B cell (primary cell): ENCODE data around the gene UBR1. TPM values are rescaled to one million over a fixed set of nuclear protein-coding genes. Genes with fewer than 3 reads are reported as not detected.

Source experiments
- ATAC-seq: fragments of 200-7000 bp; cut with Tn5 transposase; one replicate; pipeline ENCODE4 v1.10.0; 2021; ENCODE audit warnings: low read depth, mild to moderate bottlenecking, moderate number of reproducible peaks, moderate library complexity
- CTCF ChIA-PET: fragments of 350-600 bp; sonication (Branson Sonifier 250); formaldehyde crosslinking; loops from one replicate; lab custom pipeline; 2021; ENCODE audit warnings: antibody characterized with exemption, inconsistent platforms; lab: Charles Lee
- POLR2A ChIA-PET: fragments of 350-600 bp; sonication (Branson Sonifier 250); formaldehyde crosslinking; loops from one replicate; lab custom pipeline; 2021; ENCODE audit warnings: antibody characterized with exemption; lab: Charles Lee
- DNase-seq: peaks from one replicate; pipeline ENCODE4 v3.0.0; 2013
- H2AFZ ChIP-seq: 2 replicates; pipeline ENCODE4 v1.6.1; 2012; ENCODE audit warnings: mild to moderate bottlenecking, low read depth, low read length; ENCODE audit not compliant: insufficient read depth, poor library complexity, severe bottlenecking
- H3K27ac ChIP-seq, 2 donors: 1 replicate in 1 of 2; 2 replicates in 1 of 2; pipeline ENCODE4 v1.5.1; 2012 to 2013; ENCODE audit warnings: low read length in 2 of 2, mild to moderate bottlenecking in 2 of 2, moderate library complexity in 1 of 2
- H3K27me3 ChIP-seq, 4 experiments: fragments of 200-600 bp in 1 of 4; sonication (generic) in 1 of 4; replicated peaks in 1 of 4; 1 replicate in 2 of 4; 2 replicates in 2 of 4; pipeline versions ENCODE4 v1.6.1 to v1.7.0; 2013 to 2016; ENCODE audit warnings: low read length in 3 of 4, mild to moderate bottlenecking in 2 of 4, mixed read lengths in 1 of 4, moderate library complexity in 1 of 4; ENCODE audit not compliant: insufficient read depth in 4 of 4, control insufficient read depth in 3 of 4; ENCODE audit errors: control extremely low read depth in 1 of 4
- H3K36me3 ChIP-seq, 2 experiments: replicated peaks in 1 of 2; 1 replicate in 1 of 2; 2 replicates in 1 of 2; pipeline versions ENCODE4 v1.6.1 to v1.7.1; 2013; ENCODE audit warnings: low read length in 1 of 2; ENCODE audit not compliant: insufficient read depth in 2 of 2, control insufficient read depth in 1 of 2; ENCODE audit errors: control extremely low read depth in 1 of 2, extremely low read depth in 1 of 2
- H3K4me1 ChIP-seq, 2 donors: fragments of 200-600 bp in 1 of 2; sonication (generic) in 1 of 2; 1 replicate in 1 of 2; 2 replicates in 1 of 2; pipeline versions ENCODE4 v1.5.1 to v1.6.1; 2013 to 2017; ENCODE audit warnings: low read length in 2 of 2; ENCODE audit not compliant: control insufficient read depth in 2 of 2, insufficient read depth in 2 of 2
- H3K4me2 ChIP-seq: replicated peaks from 2 replicates; pipeline ENCODE3; 2012; ENCODE audit warnings: mild to moderate bottlenecking, low read depth, low read length; ENCODE audit not compliant: poor library complexity, severe bottlenecking
- H3K4me3 ChIP-seq, 5 experiments: fragments of 200-600 bp in 1 of 5; sonication (generic) in 1 of 5; 1 replicate in 3 of 5; 2 replicates in 2 of 5; pipeline versions ENCODE4 v1.5.1 to v1.7.0; 2011 to 2016; ENCODE audit warnings: low read length in 4 of 5, mild to moderate bottlenecking in 4 of 5, low read depth in 2 of 5, control low read depth in 1 of 5, moderate library complexity in 1 of 5; ENCODE audit not compliant: insufficient read depth in 1 of 5; ENCODE audit errors: control extremely low read depth in 1 of 5, extremely low read depth in 1 of 5
- H3K79me2 ChIP-seq: fragments of 200-600 bp; sonication (generic); one replicate; pipeline ENCODE4 v1.6.0; 2016; ENCODE audit warnings: low read length; ENCODE audit not compliant: control insufficient read depth, insufficient read depth
- H3K9ac ChIP-seq: fragments of 200-600 bp; sonication (generic); 2 replicates; pipeline ENCODE4 v1.6.1; 2017; ENCODE audit warnings: mild to moderate bottlenecking, low read length, moderate library complexity
- H3K9me3 ChIP-seq, 3 donors: one replicate each; pipeline versions ENCODE4 v1.6.1 to v1.7.1; 2013; ENCODE audit warnings: low read length in 2 of 3; ENCODE audit not compliant: control insufficient read depth in 2 of 3, insufficient read depth in 1 of 3; ENCODE audit errors: control extremely low read depth in 1 of 3
- H4K20me1 ChIP-seq: 2 replicates; pipeline ENCODE4 v1.6.0; 2012; ENCODE audit warnings: mild to moderate bottlenecking, low read length; ENCODE audit not compliant: insufficient read depth, control insufficient read depth, poor library complexity, severe bottlenecking
- H3K27ac Mint-ChIP-seq: one replicate; pipeline ENCODE4 v1.8.0; 2021; ENCODE audit warnings: mixed read lengths
- H3K27me3 Mint-ChIP-seq: one replicate; pipeline ENCODE4 v1.8.0; 2021; ENCODE audit warnings: mixed read lengths
- H3K4me1 Mint-ChIP-seq: one replicate; pipeline ENCODE4 v1.8.0; 2021; ENCODE audit warnings: mixed read lengths
- H3K4me3 Mint-ChIP-seq: one replicate; pipeline ENCODE4 v1.8.0; 2021; ENCODE audit warnings: mixed read lengths
- H3K9me3 Mint-ChIP-seq: one replicate; pipeline ENCODE4 v1.8.0; 2022; ENCODE audit warnings: mixed read lengths; ENCODE audit not compliant: insufficient read depth
- EZH2 ChIP-seq: IDR thresholded peaks from 2 replicates; pipeline ENCODE4 v1.6.1; 2012; ENCODE audit warnings: borderline replicate concordance, low read depth, mild to moderate bottlenecking, moderate library complexity, low read length; ENCODE audit not compliant: insufficient read depth, poor library complexity, severe bottlenecking
- WGBS: methylation state at CpG from one replicate; pipeline ENCODE4 v1.1.5; 2013; ENCODE audit warnings: missing lambda C conversion rate; ENCODE audit not compliant: insufficient coverage; 5-methylcytosine and 5-hydroxymethylcytosine counted together
- intact Hi-C: fragments of 100-400 bp; cut with micrococcal nuclease; formaldehyde crosslinking; loops from one replicate; pipeline ENCODE4 v1.10.0; 2022
- polyA plus RNA-seq: library from polyadenylated mRNA; depleted of rRNA; stranded (reverse); fragments of >200 nt; gene quantifications from 2 replicates; pipeline ENCODE4 v1.2.3, GENCODE V29; 2012
- total RNA-seq, 2 donors: library from RNA; stranded (reverse); fragments of 120-200 nt in 1 of 2; gene quantifications; 1 replicate in 1 of 2; 2 replicates in 1 of 2; pipeline versions ENCODE4 v1.2.3 to v1.2.4, GENCODE V29; 2013 to 2022
- TF ChIP-seq, protein P1 (sequence below): fragments of 200-600 bp; IDR thresholded peaks from one replicate; pipeline ENCODE4 v1.8.0; 2022; ENCODE audit warnings: antibody characterized with exemption, mild to moderate bottlenecking

The UBR1 gene
- total and polyA plus RNA-seq, 2 donors (not counting 1 experiment from before 2014, with no cell fraction given) = 9.7 to 66.7 TPM

DNA sequence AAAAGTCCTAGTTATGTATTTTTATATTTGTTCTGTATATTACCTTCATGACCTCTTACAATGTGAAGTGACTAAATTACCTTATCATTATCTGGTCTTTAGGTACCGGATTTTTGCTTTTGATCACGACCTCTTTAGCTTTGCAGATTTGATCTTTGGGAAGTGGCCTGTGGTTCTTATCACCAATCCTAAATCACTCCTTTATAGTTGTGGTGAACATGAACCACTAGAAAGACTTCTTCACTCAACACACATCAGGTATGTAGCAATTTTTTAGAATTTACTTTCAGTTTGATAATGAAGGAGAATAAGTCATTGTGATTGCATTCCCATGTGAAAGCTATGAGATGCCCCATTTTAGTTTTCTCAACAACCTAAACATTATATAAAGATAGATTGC is 45.9 kb upstream of the UBR1 start:
- intact Hi-C loops = no loop called here
- Histone ChIP-seq H3K27ac (no peak overlapping the region), H3K9ac (no peak overlapping the region), H3K4me1 (no peaks in the 10 kb centered on the region), H3K79me2 (peaks cover 7% of the 10 kb centered on the region), H2AFZ (no peak overlapping the region), H3K27me3 (no peaks in the 10 kb centered on the region), H3K36me3 (peaks cover 6 to 77% of the 10 kb centered on the region in 2 experiments), H3K4me3 (no peak overlapping the region), H3K9me3 (no peaks in the 10 kb centered on the region), H4K20me1 (no peaks in the 10 kb centered on the region), H3K4me2 (no peak overlapping the region)
- WGBS = no CpG with 5 or more reads among the region's 2 CpGs
- ChIA-PET POLR2A (no interaction called here), CTCF (no interaction called here)
- TF ChIP-seq EZH2 = no peak
- TF ChIP-seq, protein P1, sequence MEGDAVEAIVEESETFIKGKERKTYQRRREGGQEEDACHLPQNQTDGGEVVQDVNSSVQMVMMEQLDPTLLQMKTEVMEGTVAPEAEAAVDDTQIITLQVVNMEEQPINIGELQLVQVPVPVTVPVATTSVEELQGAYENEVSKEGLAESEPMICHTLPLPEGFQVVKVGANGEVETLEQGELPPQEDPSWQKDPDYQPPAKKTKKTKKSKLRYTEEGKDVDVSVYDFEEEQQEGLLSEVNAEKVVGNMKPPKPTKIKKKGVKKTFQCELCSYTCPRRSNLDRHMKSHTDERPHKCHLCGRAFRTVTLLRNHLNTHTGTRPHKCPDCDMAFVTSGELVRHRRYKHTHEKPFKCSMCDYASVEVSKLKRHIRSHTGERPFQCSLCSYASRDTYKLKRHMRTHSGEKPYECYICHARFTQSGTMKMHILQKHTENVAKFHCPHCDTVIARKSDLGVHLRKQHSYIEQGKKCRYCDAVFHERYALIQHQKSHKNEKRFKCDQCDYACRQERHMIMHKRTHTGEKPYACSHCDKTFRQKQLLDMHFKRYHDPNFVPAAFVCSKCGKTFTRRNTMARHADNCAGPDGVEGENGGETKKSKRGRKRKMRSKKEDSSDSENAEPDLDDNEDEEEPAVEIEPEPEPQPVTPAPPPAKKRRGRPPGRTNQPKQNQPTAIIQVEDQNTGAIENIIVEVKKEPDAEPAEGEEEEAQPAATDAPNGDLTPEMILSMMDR = no peak
- no peaks in the 10 kb centered on the region for H3K9me3 Mint-ChIP-seq
- H3K27ac Mint-ChIP-seq = no peak overlapping the region
- ATAC-seq = no peak
- no peak overlapping the region for H3K4me3 Mint-ChIP-seq
- H3K27me3 Mint-ChIP-seq = no peaks in the 10 kb centered on the region
- DNase-seq = no peak
- peaks cover 4% of the 10 kb centered on the region for H3K4me1 Mint-ChIP-seq

DNA sequence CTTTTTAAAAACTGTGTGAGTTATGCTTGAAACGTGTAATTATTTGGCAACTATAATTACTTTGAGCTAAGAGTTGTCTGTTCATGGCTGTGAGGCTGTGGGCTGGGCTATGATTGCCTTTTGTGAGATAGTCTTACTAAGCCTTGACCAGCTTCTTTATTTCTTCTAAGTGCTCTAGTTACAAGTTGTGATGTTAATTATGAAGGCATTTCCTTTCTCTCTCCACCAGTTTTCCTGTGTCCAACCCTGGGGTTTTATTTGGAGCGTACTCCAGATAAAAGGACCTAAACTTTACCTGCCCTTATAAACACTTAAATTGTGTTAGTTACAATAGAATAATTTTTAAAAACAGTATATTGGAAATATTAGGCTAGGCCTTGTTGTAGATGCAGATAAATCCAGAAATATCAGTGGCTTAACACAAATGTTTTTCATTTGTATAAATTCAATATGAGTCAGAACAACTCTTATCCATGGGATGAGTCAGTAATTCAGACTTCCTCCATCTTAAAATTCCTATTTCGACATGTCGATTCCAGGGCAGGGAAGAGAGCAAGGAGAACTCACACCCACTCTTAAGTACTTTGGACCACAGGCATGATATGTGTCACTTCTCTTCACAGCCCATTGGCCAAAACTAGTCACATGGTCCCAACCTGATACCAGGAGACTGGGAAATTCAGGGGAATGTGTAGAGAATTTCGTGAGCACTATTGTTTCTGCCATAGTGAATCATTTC is 44.5 kb upstream of the UBR1 start:
- H3K9ac ChIP-seq = no peak overlapping the region
- ChIA-PET CTCF (interaction anchor here (0.8 kb wide), 1 partner anchor 54 kb away, joined by 3 read pairs; no protein-coding TSS in a partner anchor), POLR2A (no interaction called here)
- Mint-ChIP-seq H3K9me3 (no peaks in the 10 kb centered on the region), H3K27me3 (no peaks in the 10 kb centered on the region), H3K4me3 (no peak overlapping the region), H3K27ac (no peak overlapping the region), H3K4me1 (peaks cover 4% of the 10 kb centered on the region)
- H3K4me2 ChIP-seq = no peak overlapping the region
- intact Hi-C loops = no loop called here
- no peak for ATAC-seq
- H3K27ac ChIP-seq = no peak overlapping the region
- H3K36me3 ChIP-seq = peaks cover 5 to 73% of the 10 kb centered on the region in 2 experiments
- no peak for TF ChIP-seq EZH2
- TF ChIP-seq, protein P1 = no peak
- 90% methylated on average over 3 of the region's 5 CpGs for WGBS
- no peak for DNase-seq
- H4K20me1 ChIP-seq = no peaks in the 10 kb centered on the region
- no peak overlapping the region for H3K4me3 ChIP-seq
- H3K27me3 ChIP-seq = no peaks in the 10 kb centered on the region
- peaks cover 14% of the 10 kb centered on the region for H3K79me2 ChIP-seq
- H3K4me1 ChIP-seq = no peaks in the 10 kb centered on the region
- no peaks in the 10 kb centered on the region for H3K9me3 ChIP-seq
- H2AFZ ChIP-seq = no peak overlapping the region
